HepG2 (cell line): ENCODE data around the gene MTA2. TPM values are rescaled to one million over a fixed set of nuclear protein-coding genes. Genes with fewer than 3 reads are reported as not detected.

Experiments
- ATF6 ChIP-seq: sonication (generic); formaldehyde crosslinking; conservative IDR thresholded peaks from 2 replicates; pipeline ENCODE4 v1.4.0; 2020; ENCODE audit warnings: missing genetic modification reagents
- CENPX ChIP-seq: sonication (generic); formaldehyde crosslinking; IDR thresholded peaks from 2 replicates; pipeline ENCODE4 v1.9.0; 2021; ENCODE audit warnings: mild to moderate bottlenecking, missing genetic modification reagents, moderate library complexity
- HBP1 ChIP-seq: IDR thresholded peaks from 2 replicates; pipeline ENCODE4 v1.6.1; 2016; ENCODE audit warnings: low read depth, control low read depth
- KLF16 ChIP-seq, 2 experiments: sonication (generic) in 1 of 2; formaldehyde crosslinking in 1 of 2; IDR thresholded peaks; 2 replicates each; pipeline versions ENCODE4 v1.6.1 to v1.8.0; 2016 to 2023; ENCODE audit warnings: missing genetic modification reagents in 2 of 2, missing compliant biosample characterization in 1 of 2
- NPAS2 ChIP-seq: sonication (generic); formaldehyde crosslinking; IDR thresholded peaks from 2 replicates; pipeline ENCODE4 v1.8.0; 2022; ENCODE audit warnings: mild to moderate bottlenecking, missing genetic modification reagents, borderline replicate concordance
- SKIL ChIP-seq: sonication (generic); formaldehyde crosslinking; IDR thresholded peaks from 2 replicates; pipeline ENCODE4 v1.8.0; 2022; ENCODE audit warnings: missing genetic modification reagents, mild to moderate bottlenecking, moderate library complexity, borderline replicate concordance
- SMAD9 ChIP-seq: sonication (generic); formaldehyde crosslinking; IDR thresholded peaks from 2 replicates; pipeline ENCODE4 v1.5.1; 2020; ENCODE audit warnings: mild to moderate bottlenecking, missing genetic modification reagents
- TAF15 ChIP-seq: fragments of 200-400 bp; formaldehyde crosslinking; IDR thresholded peaks from one replicate; pipeline ENCODE4 v1.6.1; 2018; ENCODE audit warnings: mild to moderate bottlenecking, low read depth, low read length; ENCODE audit not compliant: poor library complexity, severe bottlenecking
- ZFP37 ChIP-seq: sonication (generic); formaldehyde crosslinking; IDR thresholded peaks from 2 replicates; pipeline ENCODE4 v1.4.0; 2020; ENCODE audit warnings: missing genetic modification reagents, borderline replicate concordance
- ZHX1 ChIP-seq: sonication (generic); formaldehyde crosslinking; IDR thresholded peaks from 2 replicates; pipeline ENCODE4 v1.8.1; 2022; ENCODE audit warnings: low read depth, mild to moderate bottlenecking, missing genetic modification reagents
- ZNF124 ChIP-seq: sonication (generic); formaldehyde crosslinking; IDR thresholded peaks from 2 replicates; pipeline ENCODE4 v1.4.0; 2020; ENCODE audit warnings: missing genetic modification reagents
- ZNF253 ChIP-seq: sonication (generic); formaldehyde crosslinking; IDR thresholded peaks from 2 replicates; pipeline ENCODE4 v1.8.0; 2022; ENCODE audit warnings: mild to moderate bottlenecking, missing genetic modification reagents, borderline replicate concordance
- ZNF331 ChIP-seq: sonication (generic); formaldehyde crosslinking; IDR thresholded peaks from 2 replicates; pipeline ENCODE4 v1.4.0; 2020; ENCODE audit warnings: missing genetic modification reagents
- ZNF597 ChIP-seq: sonication (generic); formaldehyde crosslinking; IDR thresholded peaks from 2 replicates; pipeline ENCODE4 v1.5.0; 2020; ENCODE audit warnings: missing genetic modification reagents
- ZNF616 ChIP-seq: sonication (generic); formaldehyde crosslinking; IDR thresholded peaks from 2 replicates; pipeline ENCODE4 v1.5.0; 2020; ENCODE audit warnings: low read depth, mild to moderate bottlenecking, missing genetic modification reagents
- ZNF775 ChIP-seq: sonication (generic); formaldehyde crosslinking; IDR thresholded peaks from 2 replicates; pipeline ENCODE4 v1.4.0; 2020; ENCODE audit warnings: missing genetic modification reagents, mild to moderate bottlenecking, moderate library complexity, borderline replicate concordance
- polyA plus RNA-seq, 8 experiments: library from polyadenylated mRNA; depleted of rRNA in 3 of 8; stranded (reverse) in 7 of 8; unstranded in 1 of 8; fragments of >200 nt; fragmentation: Illumina TruSeq in 4 of 8; extraction: Trizol in 4 of 8; gene quantifications; 2 replicates each; pipeline versions ENCODE4 v1.2.1 to v1.2.3, GENCODE V29; 2011 to 2016; ENCODE audit warnings: low read depth in 4 of 8, missing spikeins in 1 of 8, mixed read lengths in 1 of 8; ENCODE audit not compliant: insufficient read depth in 1 of 8
- total RNA-seq, 5 experiments: library from RNA; depleted of rRNA; stranded (reverse); fragments of >200 nt; fragmentation: Illumina TruSeq; extraction: Trizol; gene quantifications; 2 replicates each; pipeline ENCODE4 v1.2.3, GENCODE V29; 2016; ENCODE audit warnings: low read depth in 1 of 5

The MTA2 gene
- total and polyA plus RNA-seq, 2 of the 13 experiments (the other 11 are each of a cell fraction or from before 2014, with no cell fraction given): 14.0 to 70.0 TPM

- TF ChIP-seq ZFP37: 0 out of 2 replicates have a peak, but pooled peaks have one; percentile 58
- TF ChIP-seq HBP1: no peak; the same call in none of the 2 replicates
- no peak for TF ChIP-seq ZNF597
- no peak for TF ChIP-seq SMAD9 (CRISPR knock-in tag)
- no peak for TF ChIP-seq ZNF775
- no peak for TF ChIP-seq ZNF124 (CRISPR knock-in tag)
- no peak for TF ChIP-seq ZNF331 (CRISPR knock-in tag)
- peak; percentile 41 for TF ChIP-seq TAF15
- no peak for TF ChIP-seq CENPX (CRISPR knock-in tag)
- no peak for TF ChIP-seq ZNF253 (CRISPR knock-in tag)
- no peak for TF ChIP-seq NPAS2 (CRISPR knock-in tag)
- TF ChIP-seq ZHX1 (CRISPR knock-in tag): 0 out of 2 replicates have a peak, but pooled peaks have one; percentile 17
- TF ChIP-seq SKIL (CRISPR knock-in tag): peak; percentile 69
- peak in 1 of 2 experiments; percentile 45; a peak in 1 of 4 replicates for TF ChIP-seq KLF16 (CRISPR knock-in tag; IDR thresholded peaks at IDR 0.05)
- TF ChIP-seq ATF6 (CRISPR knock-in tag): no peak
- TF ChIP-seq ZNF616 (CRISPR knock-in tag): no peak
Observed at GRCh38 chr11:62545437-62546243, 56.0 kb downstream of the MTA2 start (continued).
